Measurements from ENCODE around the gene CFAP99. TPM values are rescaled to one million over a fixed set of nuclear protein-coding genes. Genes with fewer than 3 reads are reported as not detected.
A peak's percentile ranks its signal among the peaks of the same experiment; 100 is the strongest.

CFAP99 gene
- total RNA-seq, result 1 to 10 TPM in 1 of 3 donors, under 1 TPM in 1, not detected in 1; 0.15 to 2.0 TPM

GRCh38 chr4:2418650-2419571 lies at the start of gene CFAP99:
Gene CFAP99 (plus strand): TSS chr4:2418955.
- TF ChIP-seq POLR2A (IDR thresholded peaks at IDR 0.05) (no peak), CTCF (IDR thresholded peaks at IDR 0.05) (peak in 1 of 3 donors; percentile 11), POLR2AphosphoS5 (IDR thresholded peaks at IDR 0.05) (peak; percentile 26 to 76 (median 28))
- peak within 1 kb of the TSS; percentile 52 to 90 (median 67) for H3K4me3 ChIP-seq
- intact Hi-C loops (cut with DNase I; ENCODE audit: low total_unique reads), result loop anchor here (10.0 kb wide), 1 partner anchor 164 kb away; no protein-coding TSS in a partner anchor
- peak; percentile 95 to 97 for DNase-seq (ENCODE audit: low spot score in 2 of 2)
- no peaks in the 10 kb centered on the region for H3K36me3 ChIP-seq
- H3K27me3 ChIP-seq, result peaks cover 0 to 56% of the 10 kb centered on the region in 2 donors
- H3K9me3 ChIP-seq, result no peaks in the 10 kb centered on the region
- peak within 1 kb of the TSS; percentile 41 to 75 for H3K27ac ChIP-seq
- no peaks in the 10 kb centered on the region for H3K4me1 ChIP-seq

- intact Hi-C loops (cut with DNase I; ENCODE audit: low total_unique reads), result no loop called here
- H3K27ac ChIP-seq, result no peak overlapping the region
- H3K27me3 ChIP-seq, result no peaks in the 10 kb centered on the region
- no peak overlapping the region for H3K4me3 ChIP-seq
- H3K36me3 ChIP-seq, result no peaks in the 10 kb centered on the region
- no peaks in the 10 kb centered on the region for H3K4me1 ChIP-seq
- no peak for DNase-seq (ENCODE audit: low spot score in 2 of 2)
- TF ChIP-seq POLR2AphosphoS5 (IDR thresholded peaks at IDR 0.05) (no peak), POLR2A (IDR thresholded peaks at IDR 0.05) (no peak), CTCF (IDR thresholded peaks at IDR 0.05) (no peak)
- H3K9me3 ChIP-seq, result no peaks in the 10 kb centered on the region
Measured at GRCh38 chr4:2370597-2371320, 48.0 kb upstream of the CFAP99 start.

GRCh38 chr4:2371765-2372487 lies 46.8 kb upstream of the CFAP99 start:
- Histone ChIP-seq H3K27ac (no peak overlapping the region), H3K4me3 (no peak overlapping the region), H3K9me3 (no peaks in the 10 kb centered on the region), H3K4me1 (no peaks in the 10 kb centered on the region), H3K36me3 (no peaks in the 10 kb centered on the region), H3K27me3 (no peaks in the 10 kb centered on the region)
- TF ChIP-seq POLR2AphosphoS5 (IDR thresholded peaks at IDR 0.05) (no peak), POLR2A (IDR thresholded peaks at IDR 0.05) (no peak), CTCF (IDR thresholded peaks at IDR 0.05) (no peak)
- intact Hi-C loops (cut with DNase I; ENCODE audit: low total_unique reads), result no loop called here
- no peak for DNase-seq (ENCODE audit: low spot score in 2 of 2)

GRCh38 chr4:2372488-2373030 lies 46.2 kb upstream of the CFAP99 start:
- intact Hi-C loops (cut with DNase I; ENCODE audit: low total_unique reads), result no loop called here
- no peaks in the 10 kb centered on the region for H3K9me3 ChIP-seq
- no peaks in the 10 kb centered on the region for H3K4me1 ChIP-seq
- H3K36me3 ChIP-seq, result no peaks in the 10 kb centered on the region
- H3K27me3 ChIP-seq, result no peaks in the 10 kb centered on the region
- TF ChIP-seq POLR2AphosphoS5 (IDR thresholded peaks at IDR 0.05), result no peak
- no peak for TF ChIP-seq POLR2A (IDR thresholded peaks at IDR 0.05)
- TF ChIP-seq CTCF (IDR thresholded peaks at IDR 0.05), result no peak
- H3K4me3 ChIP-seq, result no peak overlapping the region
- DNase-seq (ENCODE audit: low spot score in 2 of 2), result no peak
- no peak overlapping the region for H3K27ac ChIP-seq

Measured in breast epithelium (tissue), 4 donors.